HG02588 (cell line): ENCODE measurements around the gene TES.
A peak's percentile ranks its signal among the peaks of the same experiment; 100 is the strongest.

Source experiments
- ATAC-seq: cut with Tn5 transposase; IDR thresholded peaks from one replicate; pipeline ENCODE4 v1.9.1; 2021; ENCODE audit warnings: mild to moderate bottlenecking, moderate library complexity; ENCODE audit not compliant: unreplicated experiment

Gene TES

GRCh38 chr7:116193329-116194087 lies 16.8 kb upstream of the TES start:
- no peak for ATAC-seq

- no peak for ATAC-seq
These were observed 16.2 kb upstream of the TES start for GRCh38 chr7:116194115-116194514.

- ATAC-seq: no peak
These were observed 14.9 kb upstream of the TES start for GRCh38 chr7:116195451-116195850.

- ATAC-seq: no peak
These were observed 13.4 kb upstream of the TES start for GRCh38 chr7:116196947-116197346.

GRCh38 chr7:116197360-116197759 lies 13.0 kb upstream of the TES start:
- ATAC-seq: no peak

- no peak for ATAC-seq
These were observed 11.5 kb upstream of the TES start for GRCh38 chr7:116198748-116199410.

- no peak for ATAC-seq
These were observed 9.4 kb upstream of the TES start for GRCh38 chr7:116200963-116201362.

GRCh38 chr7:116206141-116206540 lies 4.2 kb upstream of the TES start:
- ATAC-seq: no peak

GRCh38 chr7:116208919-116209318 lies 1.4 kb upstream of the TES start:
- no peak for ATAC-seq

GRCh38 chr7:116209561-116210070 lies 723 bp upstream of the TES start:
- no peak for ATAC-seq

- peak; percentile 63 for ATAC-seq
These were observed 920 bp downstream of the TES start for GRCh38 chr7:116211006-116211912.

- no peak for ATAC-seq
These were observed 1.7 kb downstream of the TES start for GRCh38 chr7:116211913-116212596.

GRCh38 chr7:116212869-116213268 lies 2.5 kb downstream of the TES start:
- ATAC-seq: no peak

- ATAC-seq: no peak
These were observed 3.2 kb downstream of the TES start for GRCh38 chr7:116213361-116214130.

- ATAC-seq: no peak
These were observed 4.6 kb downstream of the TES start for GRCh38 chr7:116214921-116215320.

GRCh38 chr7:116215551-116215950 lies 5.2 kb downstream of the TES start:
- no peak for ATAC-seq

- ATAC-seq: no peak
These were observed 6.7 kb downstream of the TES start for GRCh38 chr7:116216956-116217571.

GRCh38 chr7:116218051-116218645 lies 7.8 kb downstream of the TES start:
- ATAC-seq: no peak

GRCh38 chr7:116218747-116219146 lies 8.4 kb downstream of the TES start:
- ATAC-seq: no peak
